HS-5 (cell line): Measurements from ENCODE around the gene POU3F3.

Experiments
- DNase-seq: peaks from one replicate; pipeline ENCODE4 v3.0.0-alpha.2; 2012; ENCODE audit warnings: low read depth

The POU3F3 gene

GRCh38 chr2:104860451-104860790 lies 6.5 kb downstream of the POU3F3 start:
- DNase-seq = no peak

DNA sequence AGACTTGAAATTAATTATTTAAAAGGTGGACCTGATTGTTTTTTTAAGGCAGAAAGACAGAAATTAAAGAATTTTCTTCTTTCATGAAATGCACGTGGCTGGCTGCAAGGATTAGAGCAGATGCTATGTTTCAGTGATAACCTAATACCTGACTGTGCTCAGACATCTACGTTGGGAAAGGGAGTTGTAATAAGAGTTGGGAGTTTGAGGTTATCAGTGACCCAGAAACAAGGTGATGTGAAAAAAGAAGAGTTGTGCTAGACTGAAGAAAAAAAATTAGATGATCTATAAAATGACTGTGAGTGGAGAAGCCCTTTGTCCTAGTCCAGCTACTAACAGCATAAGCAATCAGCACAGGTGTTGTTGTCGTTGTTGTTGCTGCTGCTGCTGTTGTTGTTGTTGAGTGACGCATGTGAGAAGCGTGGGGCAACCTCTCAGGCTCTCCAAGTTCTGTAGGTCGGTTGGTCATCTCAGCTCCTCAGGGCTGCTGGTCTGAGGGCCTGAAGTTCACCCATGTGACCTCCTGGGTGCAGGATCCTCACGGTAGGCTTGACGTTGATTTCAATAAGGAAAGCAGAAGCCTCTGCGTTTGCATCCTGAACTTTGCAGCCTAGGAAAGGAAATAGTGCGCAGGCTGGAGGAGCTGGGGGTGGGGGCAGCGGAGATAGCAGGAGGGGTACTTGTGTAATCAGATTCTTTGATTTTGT lies 7.6 kb downstream of the POU3F3 start:
- DNase-seq = no peak

DNA sequence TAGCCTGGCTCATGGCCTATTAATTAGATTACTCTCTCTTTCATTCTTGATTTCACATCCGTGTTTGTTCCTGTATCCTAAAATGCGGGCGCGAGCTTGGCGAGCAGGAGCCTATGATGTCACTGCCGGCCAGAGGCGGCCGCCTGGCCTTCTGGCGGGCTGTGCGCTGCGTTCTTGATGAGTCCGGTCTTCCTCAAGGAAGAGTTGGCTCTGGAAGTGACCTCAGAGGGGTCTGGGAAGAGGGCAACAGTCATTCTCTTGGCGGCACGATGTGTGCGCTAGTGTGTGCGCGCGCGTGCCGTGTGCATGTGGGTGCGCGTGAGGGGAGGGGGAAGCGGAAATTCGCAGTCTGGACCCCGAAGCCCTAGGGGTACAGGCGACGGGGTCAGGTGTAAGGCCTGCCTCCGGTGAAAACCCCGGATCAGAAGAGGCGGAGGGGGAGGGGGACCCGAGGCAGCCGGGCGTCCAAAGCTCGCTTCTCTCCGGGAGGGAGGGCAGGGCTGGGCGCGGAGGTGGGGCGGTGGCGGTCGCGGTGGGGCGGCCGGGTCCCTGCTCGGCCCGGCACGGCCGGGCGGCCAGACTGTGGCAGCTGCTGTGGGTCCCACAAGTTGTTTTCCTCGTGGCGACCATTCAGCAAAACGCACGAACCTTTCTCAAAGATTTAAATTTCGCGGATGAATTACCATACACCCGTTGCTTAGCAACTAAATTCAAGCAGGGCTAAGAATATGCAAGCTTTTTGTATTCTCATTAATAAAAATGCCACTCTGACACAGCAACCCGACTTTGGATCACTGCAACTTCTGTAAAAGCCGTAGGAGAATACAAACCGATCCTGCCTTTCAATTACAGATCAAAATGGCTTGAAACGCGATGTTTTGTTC lies 8.4 kb downstream of the POU3F3 start:
- DNase-seq = no peak

DNA sequence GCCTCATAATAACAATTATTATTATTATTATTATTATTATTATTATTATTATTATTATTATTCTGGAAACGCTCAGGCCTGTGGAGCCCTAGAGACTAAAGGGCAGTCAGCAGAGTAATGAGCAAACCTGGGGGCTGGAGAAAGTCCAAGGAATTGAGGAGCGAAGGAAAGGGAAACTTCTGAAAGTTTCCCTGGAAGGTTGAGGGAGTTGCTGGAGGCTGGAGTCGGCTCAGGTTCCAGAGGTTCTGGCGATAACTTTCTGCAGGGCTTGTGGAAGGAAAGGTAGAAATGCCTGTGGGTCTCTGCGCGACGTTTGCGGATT lies 9.2 kb downstream of the POU3F3 start:
- no peak for DNase-seq

GRCh38 chr2:104863468-104864279 lies 9.8 kb downstream of the POU3F3 start:
- DNase-seq = no peak

- DNase-seq = no peak
Measured at GRCh38 chr2:104864280-104865095, 10.6 kb downstream of the POU3F3 start.

- DNase-seq = no peak
Measured at GRCh38 chr2:104865096-104865470, 11.2 kb downstream of the POU3F3 start.

DNA sequence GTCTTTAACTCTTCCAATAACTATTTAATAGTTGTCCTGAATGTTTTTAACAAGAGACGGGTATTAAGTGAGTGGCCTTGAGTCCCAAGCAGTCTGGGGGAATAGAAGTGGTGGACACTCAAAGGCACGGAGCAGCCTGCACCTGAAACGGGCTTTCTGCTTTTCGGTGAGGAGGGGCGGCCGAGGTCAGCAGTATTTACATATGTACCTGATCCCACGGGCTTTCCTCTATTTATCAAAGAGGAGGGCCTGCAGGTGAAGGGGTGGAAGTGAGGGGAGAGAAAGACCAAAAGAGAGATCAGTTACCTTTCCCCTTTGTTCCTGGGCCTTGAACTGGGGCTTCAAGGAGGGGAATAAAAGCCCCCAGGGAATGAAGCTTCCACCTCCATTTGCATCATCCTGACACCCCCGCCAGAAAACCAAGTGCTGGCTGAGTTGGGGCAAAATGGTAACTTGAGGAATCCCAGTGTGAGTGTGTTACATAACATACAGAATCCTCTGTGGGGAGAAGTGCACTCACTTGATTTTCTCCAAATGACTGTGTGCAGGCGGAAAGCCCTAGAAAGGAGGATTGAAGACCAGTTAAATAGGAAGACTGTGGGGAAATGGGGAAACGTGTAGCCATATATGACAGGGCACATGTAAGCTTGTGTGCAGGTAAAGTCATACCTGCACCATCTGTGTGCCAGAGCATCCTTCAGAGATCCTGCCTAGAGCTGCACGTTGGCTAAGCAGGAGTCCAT lies 12.4 kb downstream of the POU3F3 start:
- DNase-seq = no peak

DNA sequence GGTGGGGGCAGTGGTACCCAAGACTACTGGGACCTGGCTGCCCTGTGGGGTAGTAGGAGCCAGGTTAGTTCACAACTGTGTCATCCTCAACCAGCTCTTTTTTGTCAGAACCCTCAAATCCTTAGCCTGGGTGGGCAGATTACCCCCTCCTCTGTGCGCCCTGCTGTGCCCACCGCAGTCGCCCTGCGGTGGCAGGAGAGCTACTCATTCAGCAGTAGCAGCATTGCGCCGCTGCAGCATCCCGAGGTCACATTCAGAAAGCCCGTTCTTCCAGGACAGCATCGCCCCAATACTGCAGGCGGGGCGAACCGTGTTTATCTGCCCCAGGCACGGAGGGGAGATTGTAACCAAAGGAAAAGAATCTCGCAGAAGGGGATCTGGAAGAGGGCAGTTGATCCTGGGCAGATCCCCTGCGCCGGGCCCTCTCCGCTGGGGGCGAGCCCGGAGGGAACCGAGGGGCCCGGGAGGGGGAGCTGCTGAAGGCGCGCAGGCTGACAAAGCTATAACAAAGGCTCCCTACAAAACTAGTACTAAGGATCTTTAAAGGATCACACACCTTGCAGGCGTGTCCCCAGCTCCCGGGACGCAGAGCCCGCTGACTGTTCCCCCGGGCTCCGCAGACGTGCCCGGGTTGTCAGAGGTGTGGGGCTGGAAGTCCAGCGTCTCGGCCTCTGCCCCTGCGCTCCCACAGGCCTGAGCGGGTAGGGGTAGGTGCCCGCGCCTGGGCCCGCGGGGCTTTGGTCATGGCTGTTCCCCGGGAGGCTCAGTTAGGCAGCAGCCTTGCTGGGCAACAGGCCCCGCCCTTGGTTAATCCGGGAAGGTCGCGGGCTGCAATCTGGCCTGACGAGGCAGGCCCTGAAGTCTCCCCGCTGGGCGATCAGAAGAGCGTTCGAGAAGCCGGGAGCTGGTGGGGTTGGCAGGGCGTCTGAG lies 13.2 kb downstream of the POU3F3 start:
- DNase-seq = no peak

GRCh38 chr2:104867813-104868504 lies 14.0 kb downstream of the POU3F3 start:
- DNase-seq = no peak

GRCh38 chr2:104868505-104868866 lies 14.6 kb downstream of the POU3F3 start:
- no peak for DNase-seq

DNA sequence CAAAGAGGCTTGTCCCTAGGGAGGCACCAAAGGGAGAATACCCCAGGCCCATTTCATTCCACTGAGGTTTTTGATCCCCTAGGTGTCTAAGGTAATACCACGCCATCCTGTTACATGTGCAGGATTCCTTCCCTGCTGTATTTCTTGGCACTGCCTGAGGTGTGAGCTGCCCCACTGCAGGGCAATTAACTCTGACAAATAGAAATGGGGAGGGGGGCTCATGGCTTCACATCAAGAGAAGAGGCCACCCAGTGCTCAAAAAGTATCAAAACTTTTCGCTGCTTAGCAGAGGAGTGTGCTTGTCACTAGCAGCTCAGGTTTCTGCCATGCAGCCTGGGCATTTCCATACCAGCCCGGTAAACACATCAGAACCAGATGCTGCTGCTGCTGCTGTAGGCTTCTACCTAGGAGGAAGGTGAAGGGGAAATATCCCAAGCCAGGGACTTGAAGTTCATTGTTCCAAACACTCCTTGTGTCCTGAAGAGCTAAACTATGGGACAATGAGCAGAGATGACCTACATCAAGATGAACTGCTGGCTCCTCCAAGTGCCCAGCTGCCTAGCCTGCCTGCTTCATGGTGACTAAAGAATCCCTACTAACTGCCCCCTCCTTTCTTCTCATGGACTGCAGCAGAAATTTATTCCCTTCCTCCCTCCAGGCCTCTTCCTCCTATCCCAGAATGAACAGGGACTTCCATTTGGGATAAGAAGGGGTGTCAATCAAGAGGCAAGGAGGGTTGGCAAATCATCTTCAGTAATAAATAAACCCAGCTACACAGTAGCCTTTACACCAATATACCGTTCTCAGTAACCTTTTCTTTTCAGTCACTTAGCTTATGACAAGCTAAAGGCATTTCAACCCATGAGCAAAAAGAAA lies 16.4 kb downstream of the POU3F3 start:
- DNase-seq = no peak

DNA sequence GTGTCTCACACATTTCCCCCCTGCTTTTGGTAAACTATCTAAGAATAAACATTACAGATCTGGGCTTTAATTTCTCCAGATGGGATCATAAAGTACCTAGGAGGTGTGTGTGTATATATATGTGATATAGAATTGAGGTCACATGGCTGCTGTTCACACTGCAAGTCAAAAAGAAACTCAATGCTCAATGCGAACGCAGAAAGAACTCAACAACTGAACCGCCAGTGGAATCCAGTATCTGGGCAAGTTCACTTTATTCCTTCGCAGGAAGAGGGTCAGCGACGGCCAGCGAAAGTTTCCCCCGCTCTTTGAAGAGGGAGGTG lies 17.7 kb downstream of the POU3F3 start:
- DNase-seq = no peak

DNA sequence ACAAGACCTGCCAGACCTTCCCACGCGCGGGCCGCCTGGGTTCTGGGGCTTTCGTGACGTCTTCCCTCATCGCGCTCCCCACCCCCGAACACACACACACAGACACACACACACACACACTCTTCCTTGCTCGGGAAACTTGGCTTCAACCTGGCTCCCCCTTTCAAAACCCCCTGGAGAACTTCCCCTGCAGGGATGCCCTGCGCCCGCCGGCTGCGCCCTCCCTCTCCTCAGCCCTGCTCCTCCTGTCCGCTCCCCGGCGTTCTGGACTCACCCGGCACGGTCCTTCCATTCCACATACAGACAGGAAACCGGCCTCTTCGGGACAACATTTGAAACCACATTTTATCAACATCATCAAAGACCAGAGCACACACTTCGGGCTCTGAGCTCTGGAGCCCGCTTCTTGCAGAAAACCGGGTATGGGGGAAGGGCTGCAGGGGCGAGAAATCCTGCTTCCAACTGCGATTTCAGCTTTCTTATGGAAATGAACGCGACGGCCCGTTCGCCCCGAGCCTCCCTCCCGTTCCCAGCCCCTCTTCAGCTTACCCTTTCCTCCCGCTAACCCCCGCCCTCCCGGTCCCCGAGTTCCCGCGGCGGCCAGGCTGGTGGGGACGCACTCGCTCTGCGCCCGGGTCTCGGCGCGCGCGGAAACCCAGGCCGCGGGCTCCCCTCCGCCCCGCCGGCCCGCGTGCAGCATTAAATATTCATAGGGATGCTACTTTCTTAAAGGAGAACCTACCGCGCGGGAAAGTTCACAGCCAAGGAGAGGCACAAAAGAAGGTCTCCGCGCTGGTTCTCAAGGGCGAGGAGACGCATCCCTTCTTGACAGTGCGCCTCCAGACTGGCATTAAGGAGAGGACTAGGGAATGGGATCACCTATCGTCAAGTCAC lies 18.3 kb downstream of the POU3F3 start:
- DNase-seq = no peak

DNA sequence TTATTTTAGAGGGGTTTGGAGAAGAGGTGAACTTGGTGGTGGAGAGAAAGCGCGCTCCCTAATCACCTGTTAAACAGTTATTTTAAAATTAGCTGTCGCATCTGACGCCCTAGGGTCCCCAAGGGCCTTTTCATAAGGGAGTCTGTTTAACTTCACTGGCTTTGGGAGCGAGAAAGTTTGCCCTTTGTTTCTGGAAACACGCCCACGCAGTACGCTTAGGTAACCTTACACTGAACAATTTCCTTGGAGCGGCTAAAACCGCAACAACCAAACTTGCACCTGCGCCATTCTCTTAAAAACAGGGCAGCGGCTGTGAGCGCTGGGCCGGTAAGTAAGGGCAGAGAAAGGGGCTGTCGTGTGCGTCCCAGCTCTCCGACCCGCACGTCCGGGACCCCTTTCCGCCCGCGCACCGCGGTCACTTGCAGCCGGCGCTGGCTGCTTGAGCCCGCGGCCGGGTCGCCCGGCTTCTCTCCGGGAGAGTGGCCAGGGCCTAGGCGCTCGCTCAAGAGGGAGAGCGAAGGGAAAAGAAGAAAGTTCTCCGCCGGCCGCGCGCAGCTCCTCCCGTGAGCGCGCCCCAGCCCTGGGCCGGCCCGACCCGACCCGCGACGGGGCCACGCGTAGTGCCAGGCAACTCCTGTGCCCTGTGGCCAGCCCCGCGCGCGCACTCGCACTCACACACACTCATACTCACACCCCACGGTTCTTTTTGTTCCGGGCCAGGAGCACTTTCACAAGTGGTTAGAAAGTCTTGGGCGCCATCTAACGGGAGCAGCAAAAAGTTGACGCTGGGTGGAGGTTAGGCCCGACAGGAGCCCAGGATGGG lies 19.2 kb downstream of the POU3F3 start:
- DNase-seq = no peak

DNA sequence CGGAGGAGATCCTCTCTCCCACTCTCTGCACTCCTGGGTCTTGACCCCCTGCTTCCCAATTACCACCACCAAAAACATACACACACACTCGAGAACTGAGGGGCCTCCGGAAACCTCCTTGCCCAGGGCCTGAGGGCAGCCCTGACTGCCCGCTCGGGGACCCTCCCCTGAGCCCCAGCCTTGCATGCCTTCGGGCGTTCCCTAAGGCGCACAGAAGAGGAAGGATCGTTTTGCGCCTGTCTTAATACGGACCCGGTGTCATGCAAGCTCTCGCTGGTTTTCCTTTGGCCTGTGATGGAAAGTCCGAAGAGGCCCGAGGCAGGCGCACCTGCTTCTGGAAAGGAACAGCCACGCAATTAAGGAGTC lies 19.8 kb downstream of the POU3F3 start:
- DNase-seq = no peak

GRCh38 chr2:104874230-104874629 lies 20.3 kb downstream of the POU3F3 start:
- DNase-seq = no peak
